OCI-LY3 (cell line): ENCODE measurements around the gene HAUS7.

Experiments
- CTCF ChIP-seq: fragments of 200-600, 300-600 bp; sonication (generic); IDR thresholded peaks from 2 replicates; pipeline ENCODE4 v1.5.1; 2014; ENCODE audit warnings: antibody characterized with exemption, low read length, low read depth
- EZH2phosphoT487 ChIP-seq: fragments of 200-600 bp; shearing (Covaris generic); IDR thresholded peaks from 2 replicates; pipeline ENCODE4 v1.6.1; 2018; ENCODE audit warnings: antibody characterized with exemption, mixed run types, low read depth

GRCh38 chrX:153409414-153410101, 60.8 kb downstream of the HAUS7 start:
- TF ChIP-seq CTCF (no peak), EZH2phosphoT487 (no peak)
